Transverse colon (tissue), 3 donors: Measurements from ENCODE around the gene GPR68.

Source experiments
- CTCF ChIP-seq, 5 experiments: fragments of 200-600 bp in 3 of 5; fragments of 450-650 bp in 2 of 5; sonication (generic) in 3 of 5; IDR thresholded peaks; 1 replicate in 2 of 5; 2 replicates in 3 of 5; pipeline ENCODE4 v1.5.1; 2016 to 2017; ENCODE audit warnings: antibody characterized with exemption in 5 of 5, inconsistent platforms in 3 of 5, mild to moderate bottlenecking in 2 of 5, moderate library complexity in 1 of 5
- POLR2A ChIP-seq: fragments of 450-650 bp; IDR thresholded peaks from one replicate; pipeline ENCODE4 v1.6.1; 2016; ENCODE audit warnings: antibody characterized with exemption, mild to moderate bottlenecking, moderate library complexity

GRCh38 chr14:91185721-91186120, 58.8 kb downstream of the GPR68 start:
- no peak for TF ChIP-seq CTCF (IDR thresholded peaks at IDR 0.05)
- TF ChIP-seq POLR2A: no peak
